ENCODE measurements around the gene CFAP251.

The CFAP251 gene

DNA sequence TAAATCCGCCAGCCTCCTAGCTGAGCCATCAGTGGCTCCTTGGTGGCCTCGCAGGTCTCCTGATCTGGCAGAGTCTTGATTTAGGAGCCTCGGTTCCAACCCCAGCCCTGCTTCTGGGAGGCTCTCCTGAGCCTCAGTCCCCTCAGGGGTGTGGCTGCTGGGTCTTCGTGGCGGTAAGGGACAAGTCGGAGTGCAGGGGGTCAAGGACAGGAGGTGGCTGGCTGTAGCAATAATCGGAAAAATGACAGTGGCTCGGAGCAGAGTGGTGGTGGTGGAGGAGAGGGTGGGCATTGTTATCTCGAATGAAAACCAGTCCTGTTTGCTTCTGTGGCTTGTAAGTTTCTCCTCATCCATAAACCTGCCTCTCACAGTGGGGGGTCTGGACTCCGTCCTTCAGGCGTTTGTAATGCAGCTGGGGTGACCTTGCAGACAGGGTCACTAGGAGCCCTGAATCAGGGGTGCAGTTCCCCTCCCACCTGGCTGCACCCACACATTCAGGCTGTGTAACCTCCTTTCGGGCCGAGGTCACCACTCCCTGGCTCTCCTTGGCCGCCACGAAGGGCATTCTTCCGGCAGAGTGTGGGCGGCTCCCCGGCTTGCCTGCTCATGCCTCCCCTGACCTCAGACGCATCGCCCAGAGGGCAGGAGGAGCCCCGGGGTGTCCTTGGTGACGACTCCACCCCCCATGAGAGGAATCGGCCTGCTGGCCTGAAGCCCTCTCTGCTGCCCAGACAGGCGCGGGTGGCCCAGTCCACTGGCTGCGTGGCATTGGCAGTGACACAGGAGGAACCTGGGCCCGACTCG lies 111.4 kb downstream of the CFAP251 start:
- TF ChIP-seq ZBTB7A (IDR thresholded peaks at IDR 0.05; ENCODE audit: low read depth) (no peak), CREB1 (IDR thresholded peaks at IDR 0.05; ENCODE audit: low read depth) (no peak), TAF1 (IDR thresholded peaks at IDR 0.05; ENCODE audit: low read depth) (no peak), CEBPB (IDR thresholded peaks at IDR 0.05) (no peak), EP300 (IDR thresholded peaks at IDR 0.05; ENCODE audit: borderline replicate concordance) (no peak), EGR1 (IDR thresholded peaks at IDR 0.05) (no peak), TEAD4 (IDR thresholded peaks at IDR 0.05) (no peak), FOXM1 (IDR thresholded peaks at IDR 0.05; ENCODE audit: borderline replicate concordance, low read depth) (no peak), TCF12 (IDR thresholded peaks at IDR 0.05; ENCODE audit: low read depth) (no peak), NFIC (IDR thresholded peaks at IDR 0.05) (no peak), RAD21 (IDR thresholded peaks at IDR 0.05; ENCODE audit: low read depth) (no peak), YY1 (IDR thresholded peaks at IDR 0.05; ENCODE audit: low read depth) (no peak)
- TF ChIP-seq, protein P1, sequence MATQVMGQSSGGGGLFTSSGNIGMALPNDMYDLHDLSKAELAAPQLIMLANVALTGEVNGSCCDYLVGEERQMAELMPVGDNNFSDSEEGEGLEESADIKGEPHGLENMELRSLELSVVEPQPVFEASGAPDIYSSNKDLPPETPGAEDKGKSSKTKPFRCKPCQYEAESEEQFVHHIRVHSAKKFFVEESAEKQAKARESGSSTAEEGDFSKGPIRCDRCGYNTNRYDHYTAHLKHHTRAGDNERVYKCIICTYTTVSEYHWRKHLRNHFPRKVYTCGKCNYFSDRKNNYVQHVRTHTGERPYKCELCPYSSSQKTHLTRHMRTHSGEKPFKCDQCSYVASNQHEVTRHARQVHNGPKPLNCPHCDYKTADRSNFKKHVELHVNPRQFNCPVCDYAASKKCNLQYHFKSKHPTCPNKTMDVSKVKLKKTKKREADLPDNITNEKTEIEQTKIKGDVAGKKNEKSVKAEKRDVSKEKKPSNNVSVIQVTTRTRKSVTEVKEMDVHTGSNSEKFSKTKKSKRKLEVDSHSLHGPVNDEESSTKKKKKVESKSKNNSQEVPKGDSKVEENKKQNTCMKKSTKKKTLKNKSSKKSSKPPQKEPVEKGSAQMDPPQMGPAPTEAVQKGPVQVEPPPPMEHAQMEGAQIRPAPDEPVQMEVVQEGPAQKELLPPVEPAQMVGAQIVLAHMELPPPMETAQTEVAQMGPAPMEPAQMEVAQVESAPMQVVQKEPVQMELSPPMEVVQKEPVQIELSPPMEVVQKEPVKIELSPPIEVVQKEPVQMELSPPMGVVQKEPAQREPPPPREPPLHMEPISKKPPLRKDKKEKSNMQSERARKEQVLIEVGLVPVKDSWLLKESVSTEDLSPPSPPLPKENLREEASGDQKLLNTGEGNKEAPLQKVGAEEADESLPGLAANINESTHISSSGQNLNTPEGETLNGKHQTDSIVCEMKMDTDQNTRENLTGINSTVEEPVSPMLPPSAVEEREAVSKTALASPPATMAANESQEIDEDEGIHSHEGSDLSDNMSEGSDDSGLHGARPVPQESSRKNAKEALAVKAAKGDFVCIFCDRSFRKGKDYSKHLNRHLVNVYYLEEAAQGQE (IDR thresholded peaks at IDR 0.05; ENCODE audit: low read depth), result no peak
- TF ChIP-seq, protein P2, sequence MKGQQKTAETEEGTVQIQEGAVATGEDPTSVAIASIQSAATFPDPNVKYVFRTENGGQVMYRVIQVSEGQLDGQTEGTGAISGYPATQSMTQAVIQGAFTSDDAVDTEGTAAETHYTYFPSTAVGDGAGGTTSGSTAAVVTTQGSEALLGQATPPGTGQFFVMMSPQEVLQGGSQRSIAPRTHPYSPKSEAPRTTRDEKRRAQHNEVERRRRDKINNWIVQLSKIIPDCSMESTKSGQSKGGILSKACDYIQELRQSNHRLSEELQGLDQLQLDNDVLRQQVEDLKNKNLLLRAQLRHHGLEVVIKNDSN (IDR thresholded peaks at IDR 0.05), result no peak
- TF ChIP-seq, protein P3, sequence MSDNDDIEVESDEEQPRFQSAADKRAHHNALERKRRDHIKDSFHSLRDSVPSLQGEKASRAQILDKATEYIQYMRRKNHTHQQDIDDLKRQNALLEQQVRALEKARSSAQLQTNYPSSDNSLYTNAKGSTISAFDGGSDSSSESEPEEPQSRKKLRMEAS (IDR thresholded peaks at IDR 0.05), result no peak

DNA sequence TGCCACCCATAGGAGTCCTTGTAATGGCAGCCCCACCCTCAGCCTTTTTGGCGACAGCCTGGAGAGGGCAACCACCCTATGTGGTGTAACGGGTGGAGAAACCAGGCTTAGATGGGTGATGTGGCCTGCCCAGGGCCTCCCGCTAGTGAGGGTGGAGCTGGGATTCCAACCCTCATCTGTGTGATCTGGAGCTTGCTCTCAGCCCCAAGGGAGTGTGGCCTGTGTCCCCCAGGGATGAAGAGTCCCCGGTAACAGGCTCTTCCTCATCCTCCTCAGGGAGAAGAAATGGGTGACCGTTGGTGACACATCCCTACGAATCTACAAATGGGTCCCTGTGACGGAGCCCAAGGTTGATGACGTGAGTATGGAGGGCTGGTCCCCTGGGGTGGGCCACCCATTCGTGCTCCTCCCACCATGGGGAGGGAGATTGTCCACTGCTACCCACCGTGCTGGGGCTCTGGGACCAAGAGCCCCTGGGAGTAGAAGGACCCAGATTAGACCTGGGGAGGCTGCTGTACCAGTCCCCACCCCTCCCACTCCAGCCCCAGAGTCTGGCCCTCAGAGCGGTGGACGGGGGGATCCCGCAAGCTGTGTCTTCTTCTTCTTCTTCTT lies 112.1 kb downstream of the CFAP251 start:
- TF ChIP-seq YY1 (IDR thresholded peaks at IDR 0.05; ENCODE audit: low read depth), result no peak
- no peak for TF ChIP-seq CREB1 (IDR thresholded peaks at IDR 0.05; ENCODE audit: low read depth)
- TF ChIP-seq, protein P2 (IDR thresholded peaks at IDR 0.05), result no peak
- TF ChIP-seq EP300 (IDR thresholded peaks at IDR 0.05; ENCODE audit: borderline replicate concordance), result no peak
- no peak for TF ChIP-seq TEAD4 (IDR thresholded peaks at IDR 0.05)
- no peak for TF ChIP-seq ZBTB7A (IDR thresholded peaks at IDR 0.05; ENCODE audit: low read depth)
- TF ChIP-seq, protein P3 (IDR thresholded peaks at IDR 0.05), result no peak
- TF ChIP-seq TAF1 (IDR thresholded peaks at IDR 0.05; ENCODE audit: low read depth), result no peak
- TF ChIP-seq CEBPB (IDR thresholded peaks at IDR 0.05), result no peak
- TF ChIP-seq FOXM1 (IDR thresholded peaks at IDR 0.05; ENCODE audit: borderline replicate concordance, low read depth), result no peak
- TF ChIP-seq, protein P1 (IDR thresholded peaks at IDR 0.05; ENCODE audit: low read depth), result no peak
- no peak for TF ChIP-seq RAD21 (IDR thresholded peaks at IDR 0.05; ENCODE audit: low read depth)
- TF ChIP-seq TCF12 (IDR thresholded peaks at IDR 0.05; ENCODE audit: low read depth), result no peak
- TF ChIP-seq EGR1 (IDR thresholded peaks at IDR 0.05), result no peak
- TF ChIP-seq NFIC (IDR thresholded peaks at IDR 0.05), result no peak

DNA sequence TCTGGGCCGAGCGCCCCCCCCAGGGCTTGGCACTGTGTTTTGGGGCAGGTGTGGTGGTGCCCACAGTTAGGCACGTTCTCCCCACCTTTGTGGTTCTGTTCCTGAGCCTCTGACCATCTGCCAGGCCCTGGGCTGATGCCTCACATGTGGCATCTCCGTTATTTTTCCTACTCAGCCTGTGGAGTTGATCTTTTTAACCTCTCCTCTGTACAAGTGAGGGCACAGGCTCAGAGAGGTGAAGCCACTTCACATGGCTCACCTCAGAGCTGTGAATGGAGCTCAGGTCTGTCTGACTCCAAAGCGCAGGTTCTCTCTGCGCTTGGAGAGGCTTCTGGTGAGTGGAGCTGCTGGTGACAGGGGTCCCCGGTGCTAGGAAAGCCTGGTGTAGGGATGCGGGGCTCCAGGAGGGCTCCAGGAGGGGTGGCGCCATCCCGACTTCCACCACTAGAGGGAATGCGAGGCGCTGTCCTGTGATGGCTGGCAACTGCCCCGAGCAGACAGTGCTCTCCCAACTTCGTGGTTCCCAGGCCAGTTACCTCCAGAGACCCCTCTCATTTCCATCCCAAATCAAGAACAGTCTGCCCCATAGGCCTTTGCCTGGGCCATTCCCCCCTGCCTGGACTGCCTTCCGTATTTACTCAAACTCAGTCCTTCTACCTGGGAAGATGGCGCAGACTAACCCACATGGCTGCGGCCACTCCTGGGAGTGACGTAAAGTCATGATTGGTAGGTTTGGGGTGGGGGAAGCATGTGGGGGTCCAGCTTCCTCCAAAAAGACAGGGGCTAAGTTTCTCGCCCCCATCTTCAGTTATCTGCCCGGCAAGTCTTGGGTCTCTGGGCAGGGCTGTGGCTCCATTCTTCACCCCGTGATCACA lies 113.2 kb downstream of the CFAP251 start:
- peak; percentile 36; the same call in 1 of the 2 replicates for TF ChIP-seq RAD21 (IDR thresholded peaks at IDR 0.05; ENCODE audit: low read depth)
- TF ChIP-seq, protein P2 (IDR thresholded peaks at IDR 0.05), result no peak

DNA sequence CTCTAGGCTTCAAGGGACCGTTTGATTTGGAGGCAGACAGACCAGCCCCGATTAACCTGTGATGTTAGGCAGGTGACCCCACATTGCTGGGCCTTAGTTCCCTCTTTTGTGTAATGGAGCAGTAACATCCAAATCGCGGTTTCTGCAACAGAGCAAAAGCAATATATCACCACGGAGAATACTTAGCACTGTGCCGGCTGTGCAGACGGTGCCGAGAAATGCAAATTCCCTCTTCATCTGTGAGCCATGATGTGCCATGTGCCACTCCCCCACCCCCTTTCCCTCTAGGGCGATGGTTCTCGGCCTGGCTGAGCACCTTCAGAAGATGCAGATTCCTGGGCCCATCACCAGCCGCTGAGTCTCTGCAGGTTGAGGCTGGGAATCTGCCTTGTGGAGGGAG lies 114.2 kb downstream of the CFAP251 start:
- TF ChIP-seq NFIC (IDR thresholded peaks at IDR 0.05) (no peak), RAD21 (IDR thresholded peaks at IDR 0.05; ENCODE audit: low read depth) (no peak), ZBTB7A (IDR thresholded peaks at IDR 0.05; ENCODE audit: low read depth) (no peak), TEAD4 (IDR thresholded peaks at IDR 0.05) (no peak)
- TF ChIP-seq, protein P1 (IDR thresholded peaks at IDR 0.05; ENCODE audit: low read depth), result no peak

Measured in Ishikawa (cell line).